H9 (cell line): Measurements from ENCODE around the gene DIS3L. TPM values are rescaled to one million over a fixed set of nuclear protein-coding genes. Genes with fewer than 3 reads are reported as not detected.

Source experiments
- DNase-seq: peaks from one replicate; pipeline ENCODE4 v3.0.0-alpha.2; 2017
- H2AFZ ChIP-seq: one replicate; pipeline ENCODE4 v1.6.1; 2013; ENCODE audit warnings: mild to moderate bottlenecking, low read length, control low read depth, moderate library complexity
- H2AK5ac ChIP-seq: 2 replicates; pipeline ENCODE4 v1.6.1; 2013; ENCODE audit warnings: low read length, control low read depth, mixed read lengths; ENCODE audit not compliant: insufficient read length
- H2BK120ac ChIP-seq: one replicate; pipeline ENCODE4 v1.6.1; 2013; ENCODE audit warnings: low read depth, mild to moderate bottlenecking, low read length, control low read depth, inconsistent platforms; ENCODE audit not compliant: poor library complexity, severe bottlenecking
- H2BK12ac ChIP-seq: 2 replicates; pipeline ENCODE4 v1.6.1; 2013; ENCODE audit warnings: low read length, control low read depth, mixed read lengths, low read depth; ENCODE audit not compliant: insufficient read length
- H2BK15ac ChIP-seq: 2 replicates; pipeline ENCODE4 v1.6.1; 2013; ENCODE audit warnings: low read depth, low read length, control low read depth
- H2BK20ac ChIP-seq: one replicate; pipeline ENCODE4 v1.6.1; 2013; ENCODE audit warnings: low read depth, mild to moderate bottlenecking, low read length, control low read depth, inconsistent platforms; ENCODE audit not compliant: poor library complexity, severe bottlenecking
- H2BK5ac ChIP-seq: 2 replicates; pipeline ENCODE4 v1.6.1; 2013; ENCODE audit warnings: low read length, control low read depth, mixed read lengths; ENCODE audit not compliant: insufficient read length
- H3K14ac ChIP-seq: 2 replicates; pipeline ENCODE4 v1.6.1; 2013; ENCODE audit warnings: low read length, control low read depth; ENCODE audit not compliant: insufficient read depth
- H3K18ac ChIP-seq: 2 replicates; pipeline ENCODE4 v1.6.1; 2013; ENCODE audit warnings: low read depth, mild to moderate bottlenecking, mixed read lengths, low read length, control low read depth; ENCODE audit not compliant: insufficient read length
- H3K23ac ChIP-seq: 2 replicates; pipeline ENCODE4 v1.6.1; 2013; ENCODE audit warnings: low read length, control low read depth, mixed read lengths, low read depth; ENCODE audit not compliant: insufficient read length
- H3K23me2 ChIP-seq: 2 replicates; pipeline ENCODE4 v1.6.1; 2013; ENCODE audit warnings: low read depth, mild to moderate bottlenecking, mixed read lengths, low read length, control low read depth; ENCODE audit not compliant: insufficient read length, poor library complexity, severe bottlenecking
- H3K27ac ChIP-seq: 2 replicates; pipeline ENCODE4 v1.5.1; 2013; ENCODE audit warnings: low read length, control low read depth, mixed read lengths, low read depth; ENCODE audit not compliant: insufficient read length
- H3K27me3 ChIP-seq: 2 replicates; pipeline ENCODE4 v1.6.1; 2013; ENCODE audit warnings: low read length, control low read depth, inconsistent platforms; ENCODE audit not compliant: insufficient read depth
- H3K4ac ChIP-seq: 2 replicates; pipeline ENCODE4 v1.6.1; 2013; ENCODE audit warnings: low read depth, mild to moderate bottlenecking, control low read depth, inconsistent platforms, low read length, moderate library complexity
- H3K4me1 ChIP-seq: 2 replicates; pipeline ENCODE4 v1.6.1; 2013; ENCODE audit warnings: low read length, control low read depth, inconsistent platforms; ENCODE audit not compliant: insufficient read depth
- H3K4me2 ChIP-seq: 2 replicates; pipeline ENCODE4 v1.6.1; 2013; ENCODE audit warnings: low read length, control low read depth, mixed read lengths; ENCODE audit not compliant: insufficient read length, insufficient read depth
- H3K56ac ChIP-seq: 2 replicates; pipeline ENCODE4 v1.6.1; 2013; ENCODE audit warnings: low read depth, mild to moderate bottlenecking, mixed read lengths, low read length, control low read depth; ENCODE audit not compliant: insufficient read length
- H3K79me1 ChIP-seq: 2 replicates; pipeline ENCODE4 v1.6.1; 2013; ENCODE audit warnings: low read depth, mild to moderate bottlenecking, moderate library complexity, low read length, control low read depth, inconsistent platforms; ENCODE audit not compliant: insufficient read depth, poor library complexity, severe bottlenecking
- H3K79me2 ChIP-seq: 2 replicates; pipeline ENCODE4 v1.6.1; 2013; ENCODE audit warnings: low read length, control low read depth, inconsistent platforms; ENCODE audit not compliant: insufficient read depth
- H3K9ac ChIP-seq: 2 replicates; pipeline ENCODE4 v1.6.1; 2013; ENCODE audit warnings: low read length, control low read depth, mixed read lengths; ENCODE audit not compliant: insufficient read length; ENCODE audit errors: extremely low read depth
- H3K9me3 ChIP-seq: one replicate; pipeline ENCODE4 v1.6.1; 2013; ENCODE audit warnings: low read depth, low read length, inconsistent platforms; ENCODE audit not compliant: control insufficient read depth
- H3T11ph ChIP-seq: one replicate; pipeline ENCODE4 v1.6.1; 2013; ENCODE audit warnings: mild to moderate bottlenecking, low read length, control low read depth, inconsistent platforms
- H4K20me1 ChIP-seq: one replicate; pipeline ENCODE4 v1.6.1; 2013; ENCODE audit not compliant: control insufficient read depth, insufficient read length, insufficient read depth
- H4K5ac ChIP-seq: 2 replicates; pipeline ENCODE4 v1.6.1; 2013; ENCODE audit warnings: low read depth, mild to moderate bottlenecking, mixed read lengths, low read length, control low read depth; ENCODE audit not compliant: insufficient read length
- H4K8ac ChIP-seq: replicated peaks from 2 replicates; pipeline ENCODE4 v1.6.1; 2013; ENCODE audit warnings: low read length, control low read depth, mixed read lengths, low read depth; ENCODE audit not compliant: insufficient read length
- H4K91ac ChIP-seq: 2 replicates; pipeline ENCODE4 v1.6.1; 2013; ENCODE audit warnings: low read depth, mild to moderate bottlenecking, moderate library complexity, mixed read lengths, low read length, control low read depth; ENCODE audit not compliant: insufficient read length
- H3K27ac Mint-ChIP-seq, 3 experiments: 2 replicates in 2 of 3; 3 replicates in 1 of 3; pipeline ENCODE4 v1.8.0; 2020 to 2021; ENCODE audit warnings: mixed read lengths in 3 of 3, mild to moderate bottlenecking in 1 of 3, moderate library complexity in 1 of 3
- H3K27me3 Mint-ChIP-seq: 2 replicates; pipeline ENCODE4 v1.8.0; 2021; ENCODE audit warnings: low read depth, mild to moderate bottlenecking, moderate library complexity, mixed read lengths
- H3K36me3 Mint-ChIP-seq, 3 experiments: 2 replicates in 2 of 3; 3 replicates in 1 of 3; pipeline ENCODE4 v1.8.0; 2020 to 2021; ENCODE audit warnings: low read depth in 3 of 3, mixed read lengths in 3 of 3; ENCODE audit not compliant: insufficient read depth in 1 of 3
- H3K4me1 Mint-ChIP-seq, 2 experiments: 2 replicates each; pipeline ENCODE4 v1.8.0; 2020; ENCODE audit warnings: mixed read lengths in 2 of 2
- H3K4me3 Mint-ChIP-seq, 2 experiments: 2 replicates in 1 of 2; 3 replicates in 1 of 2; pipeline ENCODE4 v1.8.0; 2020 to 2021; ENCODE audit warnings: mild to moderate bottlenecking in 2 of 2, mixed read lengths in 2 of 2, moderate library complexity in 1 of 2
- H3K9me3 Mint-ChIP-seq, 2 experiments: 2 replicates in 1 of 2; 3 replicates in 1 of 2; pipeline ENCODE4 v1.8.0; 2020; ENCODE audit warnings: mild to moderate bottlenecking in 2 of 2, mixed read lengths in 2 of 2, moderate library complexity in 1 of 2
- total RNA-seq: library from RNA; stranded (reverse); gene quantifications from 2 replicates; pipeline ENCODE4 v1.2.1, GENCODE V29; 2021
- TF ChIP-seq, protein P1 (sequence below): fragments of 200-600 bp; sonication (generic); conservative IDR thresholded peaks from 3 replicates; pipeline ENCODE4 v1.8.0; 2021; ENCODE audit warnings: antibody characterized with exemption, mild to moderate bottlenecking

DIS3L gene
- total RNA-seq, 1 experiment from 2014 or later: 30.2 TPM

DNA sequence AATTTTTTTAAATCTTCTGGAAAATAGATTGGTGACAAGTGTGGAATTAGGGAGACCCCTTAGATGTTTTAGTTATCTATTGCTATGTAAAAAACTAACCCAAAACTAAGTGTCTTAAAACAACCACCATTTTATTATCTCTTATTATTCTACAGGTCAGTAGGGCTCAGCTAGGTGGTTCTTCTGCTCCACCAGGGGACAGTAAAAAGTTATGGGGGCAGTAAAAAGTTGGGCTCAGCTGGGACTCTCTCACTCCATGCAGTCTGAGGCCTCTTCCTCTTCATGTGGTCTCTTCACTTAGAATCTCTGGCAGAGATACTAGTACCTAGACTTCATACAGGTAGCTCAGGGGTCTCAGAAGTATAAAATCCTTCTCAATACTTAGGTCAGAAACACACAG is 18.0 kb upstream of the DIS3L start:
- no peak overlapping the region for H2AK5ac ChIP-seq
- no peaks in the 10 kb centered on the region for H3K79me1 ChIP-seq
- no peaks in the 10 kb centered on the region for H3K79me2 ChIP-seq
- Mint-ChIP-seq H3K27ac (no peak overlapping the region), H3K9me3 (no peaks in the 10 kb centered on the region), H3K36me3 (peaks cover 0 to 2% (median 0%) of the 10 kb centered on the region in 3 experiments; a peak in 1 of 7 replicates), H3K4me3 (no peak overlapping the region), H3K4me1 (peaks cover 7 to 8% of the 10 kb centered on the region in 2 experiments), H3K27me3 (peaks cover 6% of the 10 kb centered on the region)
- H2BK5ac ChIP-seq: no peak overlapping the region
- no peak overlapping the region for H3K18ac ChIP-seq
- H3K14ac ChIP-seq: no peak overlapping the region
- H3K56ac ChIP-seq: no peak overlapping the region
- H3K9ac ChIP-seq: no peak overlapping the region
- H3K27ac ChIP-seq: no peak overlapping the region
- no peaks in the 10 kb centered on the region for H4K20me1 ChIP-seq
- H3K23me2 ChIP-seq: no peaks in the 10 kb centered on the region
- no peak overlapping the region for H2BK12ac ChIP-seq
- H2BK120ac ChIP-seq: no peak overlapping the region
- H2AFZ ChIP-seq: no peak overlapping the region
- no peak overlapping the region for H3T11ph ChIP-seq
- TF ChIP-seq, protein P1, sequence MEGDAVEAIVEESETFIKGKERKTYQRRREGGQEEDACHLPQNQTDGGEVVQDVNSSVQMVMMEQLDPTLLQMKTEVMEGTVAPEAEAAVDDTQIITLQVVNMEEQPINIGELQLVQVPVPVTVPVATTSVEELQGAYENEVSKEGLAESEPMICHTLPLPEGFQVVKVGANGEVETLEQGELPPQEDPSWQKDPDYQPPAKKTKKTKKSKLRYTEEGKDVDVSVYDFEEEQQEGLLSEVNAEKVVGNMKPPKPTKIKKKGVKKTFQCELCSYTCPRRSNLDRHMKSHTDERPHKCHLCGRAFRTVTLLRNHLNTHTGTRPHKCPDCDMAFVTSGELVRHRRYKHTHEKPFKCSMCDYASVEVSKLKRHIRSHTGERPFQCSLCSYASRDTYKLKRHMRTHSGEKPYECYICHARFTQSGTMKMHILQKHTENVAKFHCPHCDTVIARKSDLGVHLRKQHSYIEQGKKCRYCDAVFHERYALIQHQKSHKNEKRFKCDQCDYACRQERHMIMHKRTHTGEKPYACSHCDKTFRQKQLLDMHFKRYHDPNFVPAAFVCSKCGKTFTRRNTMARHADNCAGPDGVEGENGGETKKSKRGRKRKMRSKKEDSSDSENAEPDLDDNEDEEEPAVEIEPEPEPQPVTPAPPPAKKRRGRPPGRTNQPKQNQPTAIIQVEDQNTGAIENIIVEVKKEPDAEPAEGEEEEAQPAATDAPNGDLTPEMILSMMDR: no peak
- H3K4me1 ChIP-seq: no peaks in the 10 kb centered on the region
- no peak for DNase-seq
- no peaks in the 10 kb centered on the region for H3K9me3 ChIP-seq
- H3K27me3 ChIP-seq: no peaks in the 10 kb centered on the region
- H2BK15ac ChIP-seq: no peak overlapping the region
- no peak overlapping the region for H2BK20ac ChIP-seq
- H3K23ac ChIP-seq: no peak overlapping the region
- H4K91ac ChIP-seq: no peak overlapping the region
- no peak overlapping the region for H4K8ac ChIP-seq
- no peak overlapping the region for H3K4ac ChIP-seq
- no peak overlapping the region for H4K5ac ChIP-seq
- no peak overlapping the region for H3K4me2 ChIP-seq
